Measurements from ENCODE around the gene PTPN23.

GRCh38 chr3:47404431-47404876 lies 23.6 kb downstream of the PTPN23 start:
- TF ChIP-seq USF2 (IDR thresholded peaks at IDR 0.05; ENCODE audit: borderline replicate concordance, low read depth, low read length) (no peak), POLR2A (IDR thresholded peaks at IDR 0.05; ENCODE audit: low read depth, low read length) (no peak), SKIL (IDR thresholded peaks at IDR 0.05; ENCODE audit: low read depth, poor library complexity, severe bottlenecking) (no peak), CTCF (IDR thresholded peaks at IDR 0.05 in 2 of 3, conservative IDR thresholded peaks at IDR 0.05 in 1 of 3; ENCODE audit: control insufficient read depth in 2 of 3, extremely low read depth in 1 of 3, insufficient read depth in 1 of 3, low read depth in 3 of 3, low read length in 3 of 3) (no peak), CHD4 (IDR thresholded peaks at IDR 0.05) (no peak), JUND (IDR thresholded peaks at IDR 0.05; ENCODE audit: low read depth, low read length) (no peak), HDAC2 (IDR thresholded peaks at IDR 0.05) (no peak)
